Thyroid gland (tissue), 4 donors: ENCODE data around the gene LDLRAD4. TPM values are rescaled to one million over a fixed set of nuclear protein-coding genes. Genes with fewer than 3 reads are reported as not detected.

Experiments used
- DNase-seq, 2 donors: peaks; one replicate each; pipeline ENCODE4 v3.0.0-alpha.2; 2019
- H3K27ac ChIP-seq, 3 donors: fragments of 200-600 bp; sonication (generic); 1 replicate in 2 of 3; 2 replicates in 1 of 3; pipeline ENCODE4 v1.5.1; 2016 to 2019; ENCODE audit warnings: mild to moderate bottlenecking in 1 of 3, moderate library complexity in 1 of 3
- H3K27me3 ChIP-seq: fragments of 200-600 bp; sonication (generic); one replicate; pipeline ENCODE4 v1.5.1; 2019
- H3K36me3 ChIP-seq, 2 donors: fragments of 200-600 bp; sonication (generic); one replicate each; pipeline ENCODE4 v1.5.1; 2016 to 2019
- H3K4me1 ChIP-seq, 2 donors: fragments of 200-600 bp; sonication (generic); one replicate each; pipeline ENCODE4 v1.5.1; 2017 to 2019
- H3K4me3 ChIP-seq, 3 donors: fragments of 200-600 bp; sonication (generic); replicated peaks in 1 of 3; 1 replicate in 2 of 3; 2 replicates in 1 of 3; pipeline ENCODE4 v1.5.1; 2016; ENCODE audit warnings: mild to moderate bottlenecking in 1 of 3
- H3K9me3 ChIP-seq: fragments of 200-600 bp; sonication (generic); one replicate; pipeline ENCODE4 v1.5.1; 2017
- CTCF ChIP-seq, 6 experiments: fragments of 200-600 bp in 3 of 6; fragments of 450-650 bp in 3 of 6; sonication (generic) in 3 of 6; IDR thresholded peaks; one replicate each; pipeline ENCODE4 v1.5.1; 2016 to 2019; ENCODE audit warnings: antibody characterized with exemption in 6 of 6, mild to moderate bottlenecking in 2 of 6, inconsistent platforms in 1 of 6, moderate library complexity in 1 of 6
- POLR2A ChIP-seq, 2 donors: fragments of 450-650 bp; IDR thresholded peaks; one replicate each; pipeline ENCODE4 v1.6.1; 2017; ENCODE audit warnings: antibody characterized with exemption in 2 of 2, mild to moderate bottlenecking in 2 of 2, moderate library complexity in 1 of 2
- WGBS, 2 donors: methylation state at CpG; one replicate each; pipeline ENCODE4 v1.1.5; 2017; 5-methylcytosine and 5-hydroxymethylcytosine counted together
- intact Hi-C: fragments of 100-400 bp; cut with DNase I; formaldehyde crosslinking; loops from one replicate; pipeline ENCODE4 v1.15.1; 2023
- total RNA-seq, 4 donors: library from RNA; depleted of rRNA; stranded (reverse); fragments of >200 nt; gene quantifications; one replicate each; pipeline ENCODE4 v1.2.3, GENCODE V29; 2016

LDLRAD4 gene
- total RNA-seq, 4 donors from 2014 or later: 23.7 to 35.7 (median 29.7) TPM

GRCh38 chr18:13219593-13220159, 1.1 kb downstream of the LDLRAD4 start:
- WGBS, 2 donors: 49 to 73% methylated on average over 4 of the region's 4 CpGs
- Histone ChIP-seq H3K4me3 (peak overlapping the region in 1 of 3 donors; percentile 86), H3K36me3 (no peaks in the 10 kb centered on the region), H3K27me3 (no peaks in the 10 kb centered on the region), H3K4me1 (peaks cover 57 to 63% of the 10 kb centered on the region in 2 donors), H3K9me3 (no peaks in the 10 kb centered on the region), H3K27ac (peak overlapping the region in 1 of 3 donors; percentile 12)
- intact Hi-C loops: loop anchor here (5.0 to 10.0 kb wide), 4 partner anchors 173 to 505 kb away; partner anchors contain the start of genes FAM210A and RNMT
- TF ChIP-seq CTCF (IDR thresholded peaks at IDR 0.05) (no peak), POLR2A (IDR thresholded peaks at IDR 0.05) (no peak)
- no peak for DNase-seq

- Histone ChIP-seq H3K9me3 (no peaks in the 10 kb centered on the region), H3K27ac (peak overlapping the region; percentile 19 to 70 (median 65)), H3K4me3 (no peak overlapping the region), H3K27me3 (no peaks in the 10 kb centered on the region), H3K4me1 (peaks cover 57 to 63% of the 10 kb centered on the region in 2 donors), H3K36me3 (no peaks in the 10 kb centered on the region)
- TF ChIP-seq POLR2A (IDR thresholded peaks at IDR 0.05): no peak
- TF ChIP-seq CTCF (IDR thresholded peaks at IDR 0.05): no peak
- 40 to 49% methylated on average over 10 of the region's 10 CpGs for WGBS, 2 donors
- peak in 1 of 2 donors; percentile 56 for DNase-seq
- intact Hi-C loops: no loop called here
Measured at GRCh38 chr18:13220361-13220991, 1.9 kb downstream of the LDLRAD4 start.

- H3K9me3 ChIP-seq: no peaks in the 10 kb centered on the region
- no peak for TF ChIP-seq POLR2A (IDR thresholded peaks at IDR 0.05)
- no peak for TF ChIP-seq CTCF (IDR thresholded peaks at IDR 0.05)
- H3K4me1 ChIP-seq: peaks cover 53 to 54% of the 10 kb centered on the region in 2 donors
- no peaks in the 10 kb centered on the region for H3K36me3 ChIP-seq
- intact Hi-C loops: no loop called here
- H3K4me3 ChIP-seq: no peak overlapping the region
- WGBS, 2 donors: 39 to 48% methylated on average over 22 to 24 of the region's 24 CpGs
- H3K27ac ChIP-seq: peak overlapping the region; percentile 58 to 70 (median 65)
- no peaks in the 10 kb centered on the region for H3K27me3 ChIP-seq
- DNase-seq: peak; percentile 72 to 79
Measured at GRCh38 chr18:13221869-13222855, 3.6 kb downstream of the LDLRAD4 start.

- intact Hi-C loops: no loop called here
- TF ChIP-seq POLR2A (IDR thresholded peaks at IDR 0.05) (no peak), CTCF (IDR thresholded peaks at IDR 0.05) (no peak)
- H3K4me3 ChIP-seq: no peak overlapping the region
- H3K36me3 ChIP-seq: no peaks in the 10 kb centered on the region
- peak overlapping the region; percentile 58 to 70 (median 65) for H3K27ac ChIP-seq
- no peaks in the 10 kb centered on the region for H3K9me3 ChIP-seq
- peak; percentile 54 to 68 for DNase-seq
- WGBS, 2 donors: 27 to 52% methylated on average over 4 of the region's 4 CpGs
- H3K27me3 ChIP-seq: no peaks in the 10 kb centered on the region
- H3K4me1 ChIP-seq: peaks cover 53 to 54% of the 10 kb centered on the region in 2 donors
Measured at GRCh38 chr18:13222856-13223281, 4.3 kb downstream of the LDLRAD4 start.
